Natural killer cell treated with Interleukin-12 subunit alpha and Interleukin-12 subunit beta and Interleukin-15 and Interleukin-18, amount 100 ng/mL, for 72 hours (primary cell): ENCODE measurements around the gene OR5K2. TPM values are rescaled to one million over a fixed set of nuclear protein-coding genes. Genes with fewer than 3 reads are reported as not detected.
A peak's percentile ranks its signal among the peaks of the same experiment; 100 is the strongest.

Experiments used
- ATAC-seq, 2 donors: fragments of 150-1000 bp; cut with Tn5 transposase in 1 of 2; sonication (Bioruptor Pico), chemical (Tn5 transposase) in 1 of 2; 2 replicates each; pipeline ENCODE4 v1.10.0; 2021
- DNase-seq: peaks from one replicate; pipeline ENCODE4 v3.0.0; 2022; ENCODE audit warnings: low spot score
- H3K27ac Mint-ChIP-seq, 2 donors: 1 replicate in 1 of 2; 2 replicates in 1 of 2; pipeline ENCODE4 v1.8.0; 2022; ENCODE audit warnings: mixed read lengths in 2 of 2, mild to moderate bottlenecking in 1 of 2, moderate library complexity in 1 of 2
- H3K27me3 Mint-ChIP-seq, 2 donors: 1 replicate in 1 of 2; 2 replicates in 1 of 2; pipeline ENCODE4 v1.8.0; 2022; ENCODE audit warnings: mixed read lengths in 2 of 2
- H3K36me3 Mint-ChIP-seq: one replicate; pipeline ENCODE4 v1.8.0; 2022; ENCODE audit warnings: mixed read lengths
- H3K4me1 Mint-ChIP-seq, 2 donors: 1 replicate in 1 of 2; 2 replicates in 1 of 2; pipeline ENCODE4 v1.8.0; 2022; ENCODE audit warnings: low read depth in 2 of 2, mixed read lengths in 2 of 2, mild to moderate bottlenecking in 1 of 2
- H3K4me3 Mint-ChIP-seq: one replicate; pipeline ENCODE4 v1.8.0; 2022; ENCODE audit warnings: mixed read lengths
- H3K9me3 Mint-ChIP-seq: 2 replicates; pipeline ENCODE4 v1.8.0; 2022; ENCODE audit warnings: mixed read lengths
- total RNA-seq, 2 donors: library from RNA; stranded (reverse); gene quantifications; one replicate each; pipeline ENCODE4 v1.2.3, GENCODE V29; 2022

OR5K2 gene
- total RNA-seq, 2 donors from 2014 or later: not detected

DNA sequence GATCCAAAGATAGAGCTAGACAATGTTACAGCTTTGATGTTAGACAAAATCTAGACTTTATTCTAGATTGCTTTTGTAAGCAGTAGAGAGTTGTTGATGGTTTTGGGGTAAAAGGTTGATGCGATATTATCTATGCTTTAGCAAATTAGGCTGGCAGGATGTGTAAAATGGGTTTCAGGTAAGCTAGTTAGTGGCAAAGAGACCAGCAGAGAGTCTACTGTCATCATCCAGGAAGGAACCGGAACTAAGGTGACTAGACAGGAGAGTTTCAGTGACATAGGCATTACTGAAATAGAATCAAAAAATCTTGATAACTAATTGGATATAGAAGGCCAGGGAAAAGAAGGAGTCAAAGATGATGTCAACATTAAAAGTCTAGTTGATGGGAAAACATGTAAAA lies 11.1 kb downstream of the OR5K2 start:
- H3K27ac Mint-ChIP-seq: no peak overlapping the region
- H3K4me1 Mint-ChIP-seq: peaks cover 13 to 24% of the 10 kb centered on the region in 2 donors
- DNase-seq: no peak
- H3K27me3 Mint-ChIP-seq: no peaks in the 10 kb centered on the region
- no peak for ATAC-seq
- H3K36me3 Mint-ChIP-seq: peaks cover 43% of the 10 kb centered on the region
- H3K4me3 Mint-ChIP-seq: no peak overlapping the region
- H3K9me3 Mint-ChIP-seq: no peaks in the 10 kb centered on the region

DNA sequence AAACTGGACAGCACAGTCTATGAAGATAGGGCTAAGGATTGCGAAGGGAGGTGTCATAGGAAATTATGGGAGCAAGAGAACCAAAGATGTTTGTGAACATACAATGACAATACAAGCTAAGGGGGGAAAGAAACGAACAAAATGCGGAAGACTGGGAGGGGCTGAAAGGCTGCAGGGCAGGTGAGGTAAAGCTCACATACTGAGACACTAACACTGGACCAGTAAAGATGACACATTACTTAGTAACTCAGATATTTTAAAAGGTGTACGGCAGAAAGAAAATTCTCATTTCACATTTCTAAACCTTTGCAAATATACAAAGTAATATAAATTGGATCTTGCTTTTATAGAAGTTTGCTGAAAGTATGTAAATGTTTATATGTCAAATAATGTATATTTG lies 15.1 kb downstream of the OR5K2 start:
- no peak overlapping the region for H3K4me3 Mint-ChIP-seq
- peak overlapping the region; percentile 2 to 40 for H3K27ac Mint-ChIP-seq

DNA sequence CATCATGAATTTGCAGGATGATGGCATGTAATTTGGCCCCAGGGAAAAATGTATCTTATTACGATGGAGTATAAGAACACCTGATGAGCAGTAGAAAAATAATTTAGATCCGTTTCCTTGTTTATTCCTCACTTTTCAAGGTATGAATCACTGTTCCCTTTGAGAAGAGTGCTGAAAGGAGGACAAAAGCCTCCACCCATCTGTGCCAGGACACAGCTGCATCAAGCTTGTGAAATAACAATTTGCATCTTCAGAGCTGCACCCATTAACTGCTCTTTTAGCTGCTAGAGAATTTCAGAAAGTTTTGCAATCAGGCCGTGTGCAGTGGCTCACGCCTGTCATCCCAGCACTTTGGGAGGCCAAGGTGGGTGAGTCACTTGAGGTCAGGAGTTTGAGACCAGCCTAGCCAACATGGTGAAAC lies 15.6 kb downstream of the OR5K2 start:
- Mint-ChIP-seq H3K27ac (peak overlapping the region; percentile 2 to 40), H3K4me1 (peaks cover 35 to 41% of the 10 kb centered on the region in 2 donors), H3K36me3 (peaks cover 46% of the 10 kb centered on the region), H3K4me3 (no peak overlapping the region), H3K9me3 (no peaks in the 10 kb centered on the region), H3K27me3 (no peaks in the 10 kb centered on the region)
- ATAC-seq (peak; percentile 87 to 88), DNase-seq (peak; percentile 61)

More for the DNA sequence above, 15.1 kb downstream of the OR5K2 start:
- peaks cover 48% of the 10 kb centered on the region for H3K36me3 Mint-ChIP-seq
- no peaks in the 10 kb centered on the region for H3K27me3 Mint-ChIP-seq
- DNase-seq: no peak
- peaks cover 34 to 39% of the 10 kb centered on the region in 2 donors for H3K4me1 Mint-ChIP-seq
- ATAC-seq: no peak
- H3K9me3 Mint-ChIP-seq: no peaks in the 10 kb centered on the region

DNA sequence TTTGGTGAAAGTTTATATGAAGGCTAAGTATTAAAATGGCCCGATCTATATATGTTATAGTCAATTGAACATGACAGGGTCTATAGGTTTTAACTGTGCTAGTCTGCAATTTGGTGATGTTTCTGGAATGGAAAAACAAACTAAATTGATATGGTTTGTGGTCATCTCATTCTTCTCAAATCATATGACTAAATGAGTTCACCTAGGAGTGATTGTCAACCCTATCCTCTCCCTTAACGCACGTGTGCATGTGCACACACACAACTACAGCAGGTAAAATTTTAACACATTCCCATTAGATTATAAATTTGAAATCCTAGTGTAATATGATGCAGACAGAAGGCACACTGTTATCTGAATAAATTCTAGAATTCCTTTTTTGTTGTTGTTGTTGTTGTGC lies 16.3 kb downstream of the OR5K2 start:
- H3K27me3 Mint-ChIP-seq: no peaks in the 10 kb centered on the region
- ATAC-seq: peak in 1 of 2 donors; percentile 8
- H3K9me3 Mint-ChIP-seq: no peaks in the 10 kb centered on the region

DNA sequence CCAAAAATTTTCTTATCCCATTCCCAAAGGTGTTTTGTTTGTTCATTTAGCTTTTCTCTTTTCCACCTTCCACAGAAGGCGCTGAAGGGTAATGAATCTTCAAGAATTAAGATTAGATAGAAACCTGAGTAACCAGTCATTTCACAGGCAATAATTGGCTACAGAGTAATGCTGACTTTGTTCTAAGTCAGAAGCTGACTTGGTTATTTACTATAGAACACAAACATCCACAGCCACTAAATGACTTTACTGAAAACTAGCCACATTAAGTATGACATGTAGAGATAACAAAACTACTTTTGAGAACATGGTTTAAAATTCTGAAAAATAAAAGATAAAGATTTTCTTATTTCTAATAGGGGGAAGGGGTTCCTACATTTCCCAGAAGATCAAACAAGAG lies 17.5 kb downstream of the OR5K2 start:
- DNase-seq: no peak
- ATAC-seq: no peak
- Mint-ChIP-seq H3K4me3 (no peak overlapping the region), H3K36me3 (peaks cover 58% of the 10 kb centered on the region), H3K27ac (no peak overlapping the region), H3K27me3 (no peaks in the 10 kb centered on the region), H3K4me1 (peaks cover 45 to 59% of the 10 kb centered on the region in 2 donors), H3K9me3 (no peaks in the 10 kb centered on the region)

More for the DNA sequence above, 16.3 kb downstream of the OR5K2 start:
- Mint-ChIP-seq H3K4me3 (no peak overlapping the region), H3K27ac (peak overlapping the region in 1 of 2 donors; percentile 2), H3K4me1 (peaks cover 35 to 47% of the 10 kb centered on the region in 2 donors), H3K36me3 (peaks cover 46% of the 10 kb centered on the region)
- DNase-seq: no peak

DNA sequence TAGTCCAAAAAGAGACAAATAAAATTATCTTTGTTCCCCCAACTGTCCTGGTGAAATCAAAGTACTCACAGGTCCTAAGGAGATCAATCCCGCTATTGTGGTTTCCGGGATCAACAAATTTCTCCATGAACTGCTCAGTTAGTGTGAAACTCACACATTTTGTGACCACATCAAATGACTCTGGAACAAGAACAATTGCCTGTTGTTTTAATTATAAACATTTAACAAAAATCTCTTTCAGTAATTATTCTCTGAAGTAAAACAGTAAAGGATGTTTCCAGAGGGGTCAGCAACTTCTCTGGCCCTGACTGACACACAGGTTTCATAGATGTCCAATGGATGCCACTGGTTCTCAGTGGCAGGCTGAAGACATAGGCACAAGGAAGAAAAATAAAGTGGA lies 21.3 kb downstream of the OR5K2 start:
- H3K9me3 Mint-ChIP-seq: no peaks in the 10 kb centered on the region
- peak overlapping the region; percentile 92 for H3K4me3 Mint-ChIP-seq
- H3K4me1 Mint-ChIP-seq: peaks cover 53 to 76% of the 10 kb centered on the region in 2 donors
- DNase-seq (no peak), ATAC-seq (no peak)
- H3K27me3 Mint-ChIP-seq: no peaks in the 10 kb centered on the region
- H3K36me3 Mint-ChIP-seq: peaks cover 63% of the 10 kb centered on the region
- H3K27ac Mint-ChIP-seq: peak overlapping the region; percentile 80 to 81

DNA sequence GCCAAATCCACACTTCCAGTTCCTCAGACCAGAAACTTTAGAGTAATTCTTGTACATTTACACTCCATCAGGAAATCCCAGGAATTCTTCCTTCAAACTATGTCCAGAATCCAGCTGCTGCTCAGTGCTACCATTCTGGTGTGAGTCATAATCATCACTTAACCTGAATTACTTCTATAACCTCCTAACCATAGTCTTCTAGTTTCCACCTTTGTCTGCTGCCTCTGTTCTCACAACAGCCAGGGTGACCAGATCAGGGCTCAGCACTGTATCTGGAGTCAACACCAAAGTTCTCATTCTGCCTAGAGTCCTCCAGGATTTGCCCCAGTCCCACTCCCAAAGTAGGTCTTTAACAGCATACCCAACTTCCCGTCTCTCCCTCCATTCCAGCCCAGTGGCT lies 21.9 kb downstream of the OR5K2 start:
- H3K36me3 Mint-ChIP-seq: peaks cover 63% of the 10 kb centered on the region
- peaks cover 54 to 73% of the 10 kb centered on the region in 2 donors for H3K4me1 Mint-ChIP-seq
- ATAC-seq (no peak), DNase-seq (no peak)
- H3K27ac Mint-ChIP-seq: peak overlapping the region; percentile 80 to 81
- H3K27me3 Mint-ChIP-seq: no peaks in the 10 kb centered on the region
- H3K4me3 Mint-ChIP-seq: peak overlapping the region; percentile 92
- H3K9me3 Mint-ChIP-seq: no peaks in the 10 kb centered on the region

DNA sequence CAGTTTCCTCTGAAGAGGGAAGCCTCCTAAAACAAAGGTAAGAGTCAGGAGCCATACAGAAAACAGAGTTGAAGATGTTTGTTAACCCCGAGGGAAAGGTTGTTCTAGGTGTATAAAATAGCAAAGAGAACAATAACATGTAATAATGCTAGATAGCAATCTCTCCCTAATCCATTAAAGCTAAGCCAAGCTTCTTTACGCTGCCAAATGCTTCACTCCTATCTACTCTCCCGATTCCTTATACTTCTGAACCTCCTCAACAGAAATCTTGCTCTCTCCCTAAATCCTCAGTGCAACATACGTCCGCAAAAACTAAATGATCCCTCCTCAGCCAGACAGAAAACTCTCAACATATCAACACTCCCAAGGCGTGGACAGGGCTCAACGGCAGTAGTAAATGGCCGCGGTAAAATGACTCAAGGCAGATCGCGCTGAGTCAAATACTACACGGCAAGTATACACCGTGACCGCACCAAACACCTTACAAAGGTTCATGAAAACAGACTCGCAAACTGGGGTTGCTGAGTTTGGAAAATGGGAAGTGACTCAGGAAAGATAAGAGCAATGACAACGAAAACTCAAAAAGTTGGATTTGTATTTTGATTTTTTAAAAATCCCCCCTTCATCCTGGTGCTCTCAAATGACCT lies 24.5 kb downstream of the OR5K2 start:
- peak overlapping the region; percentile 92 for H3K4me3 Mint-ChIP-seq
- ATAC-seq (peak; percentile 60 to 75), DNase-seq (no peak)
- H3K4me1 Mint-ChIP-seq: peaks cover 54 to 72% of the 10 kb centered on the region in 2 donors
- peaks cover 45% of the 10 kb centered on the region for H3K36me3 Mint-ChIP-seq
- H3K9me3 Mint-ChIP-seq: no peaks in the 10 kb centered on the region
- no peaks in the 10 kb centered on the region for H3K27me3 Mint-ChIP-seq
- H3K27ac Mint-ChIP-seq: peak overlapping the region; percentile 80 to 81

DNA sequence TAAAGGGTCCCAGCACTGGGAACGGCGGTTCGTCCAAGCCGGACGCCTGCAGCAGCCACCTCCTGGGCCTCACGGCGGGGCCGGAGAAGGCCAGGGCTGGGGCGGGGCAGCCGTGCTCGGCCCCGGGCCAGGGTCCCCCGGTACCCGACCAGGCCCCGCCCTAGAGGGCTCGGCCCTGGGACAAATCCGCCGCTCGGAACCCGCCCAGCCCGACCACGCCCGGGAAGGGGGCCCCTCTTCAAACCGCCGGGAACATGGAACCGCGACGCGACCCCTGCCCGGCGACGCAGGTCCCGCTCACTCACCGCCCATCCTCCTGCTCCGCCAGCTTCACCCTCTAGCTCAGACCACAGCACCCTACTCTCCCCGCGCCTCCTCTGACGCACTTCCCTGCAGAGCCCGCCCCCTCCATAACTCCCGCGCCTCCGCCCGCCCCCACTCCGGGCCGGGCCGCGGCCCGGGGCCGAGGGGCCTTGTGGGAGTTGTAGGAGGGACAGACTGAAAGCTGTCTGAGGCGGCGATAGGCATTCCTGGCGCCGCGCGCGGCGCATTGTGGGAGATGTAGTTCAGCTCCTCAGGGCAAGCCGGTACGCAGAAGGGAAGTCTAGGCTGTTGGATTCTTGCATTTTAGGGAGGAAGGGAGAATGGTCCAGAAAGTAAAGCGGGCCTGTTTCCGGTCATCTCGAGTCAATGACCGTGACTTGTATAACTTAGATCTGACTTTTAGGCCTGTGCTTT lies 25.2 kb downstream of the OR5K2 start, which contains the start of gene CLDND1:
Gene CLDND1, minus strand, starts transcription at position 359 of the 738 bp plus-strand sequence. CDS start 1,478 bp downstream, outside the sequence.
- H3K27me3 Mint-ChIP-seq: no peaks in the 10 kb centered on the region
- peak within 1 kb of the TSS; percentile 92 for H3K4me3 Mint-ChIP-seq
- H3K27ac Mint-ChIP-seq: peak within 1 kb of the TSS; percentile 80 to 81
- ATAC-seq: peak; percentile 98 to 99
- no peaks in the 10 kb centered on the region for H3K9me3 Mint-ChIP-seq
- peaks cover 54 to 69% of the 10 kb centered on the region in 2 donors for H3K4me1 Mint-ChIP-seq
- peak; percentile 96 for DNase-seq
- H3K36me3 Mint-ChIP-seq: peaks cover 44% of the 10 kb centered on the region

DNA sequence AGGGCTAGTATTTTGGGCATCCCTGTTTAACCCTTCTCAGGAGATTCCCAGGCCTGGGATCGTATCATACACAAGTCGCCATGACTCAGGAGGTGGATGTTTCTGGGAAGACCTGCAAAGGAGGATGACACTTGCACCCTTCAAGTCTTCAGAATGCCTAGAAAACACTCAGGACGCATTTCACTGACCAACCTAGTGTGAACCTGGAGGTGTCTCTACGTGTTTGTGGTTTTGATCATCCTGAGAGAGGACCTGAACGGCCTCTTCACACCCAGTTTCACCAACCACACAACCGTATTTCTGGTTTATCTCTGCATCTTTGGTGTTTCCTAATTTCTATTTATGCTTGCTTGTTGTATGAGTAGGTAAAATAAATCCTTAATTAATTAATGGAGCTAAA lies 28.0 kb downstream of the OR5K2 start:
- H3K27me3 Mint-ChIP-seq: no peaks in the 10 kb centered on the region
- ATAC-seq: no peak
- no peak for DNase-seq
- peaks cover 19% of the 10 kb centered on the region for H3K36me3 Mint-ChIP-seq
- H3K27ac Mint-ChIP-seq: peak overlapping the region; percentile 80 to 81
- peaks cover 33 to 44% of the 10 kb centered on the region in 2 donors for H3K4me1 Mint-ChIP-seq
- no peaks in the 10 kb centered on the region for H3K9me3 Mint-ChIP-seq
- H3K4me3 Mint-ChIP-seq: peak overlapping the region; percentile 76

DNA sequence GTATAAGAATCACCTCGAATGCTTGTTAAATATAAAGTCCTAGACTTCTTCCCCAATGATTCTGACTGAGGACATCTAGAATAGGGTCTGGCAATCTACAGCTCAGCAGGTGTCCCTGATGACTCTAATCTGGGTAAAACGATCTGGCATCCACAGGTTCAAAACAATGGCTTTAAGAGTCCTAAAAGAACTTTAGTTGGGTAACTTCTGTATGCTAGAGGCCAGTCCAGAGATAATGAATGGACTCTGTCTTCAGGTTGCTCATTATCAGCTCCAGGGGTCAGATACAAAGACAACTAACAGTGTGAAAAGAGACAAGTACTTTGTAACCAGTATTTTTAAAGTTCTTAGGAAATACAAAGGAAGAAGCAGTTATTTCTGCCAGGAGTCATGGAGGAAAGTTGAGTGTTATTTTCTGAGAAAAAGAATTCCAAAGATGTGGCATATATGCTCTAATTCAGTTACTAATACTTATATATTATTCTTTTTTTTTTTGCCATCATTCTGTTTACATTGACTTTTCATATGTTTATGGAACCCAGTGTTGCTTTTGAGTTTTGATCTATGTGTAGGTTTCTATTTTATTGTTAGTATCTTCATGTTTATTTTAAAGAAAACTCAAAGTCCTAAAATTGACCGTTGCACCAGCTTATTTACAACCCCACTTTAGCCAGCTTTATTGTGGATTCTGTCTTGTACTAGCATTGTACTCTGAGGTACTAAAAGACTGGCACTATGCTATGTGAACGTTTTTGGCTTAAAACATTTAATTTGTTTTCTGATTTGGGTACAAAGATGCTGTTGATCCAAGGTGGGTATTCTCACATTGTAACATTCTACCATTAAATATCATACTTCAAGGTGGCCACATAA lies 31.2 kb downstream of the OR5K2 start:
- no peak for DNase-seq
- Mint-ChIP-seq H3K4me3 (peak overlapping the region; percentile 35), H3K9me3 (no peaks in the 10 kb centered on the region), H3K27me3 (no peaks in the 10 kb centered on the region), H3K4me1 (peaks cover 15 to 44% of the 10 kb centered on the region in 2 donors), H3K27ac (peak overlapping the region in 1 of 2 donors; percentile 32), H3K36me3 (peaks cover 6% of the 10 kb centered on the region)
- ATAC-seq: no peak

DNA sequence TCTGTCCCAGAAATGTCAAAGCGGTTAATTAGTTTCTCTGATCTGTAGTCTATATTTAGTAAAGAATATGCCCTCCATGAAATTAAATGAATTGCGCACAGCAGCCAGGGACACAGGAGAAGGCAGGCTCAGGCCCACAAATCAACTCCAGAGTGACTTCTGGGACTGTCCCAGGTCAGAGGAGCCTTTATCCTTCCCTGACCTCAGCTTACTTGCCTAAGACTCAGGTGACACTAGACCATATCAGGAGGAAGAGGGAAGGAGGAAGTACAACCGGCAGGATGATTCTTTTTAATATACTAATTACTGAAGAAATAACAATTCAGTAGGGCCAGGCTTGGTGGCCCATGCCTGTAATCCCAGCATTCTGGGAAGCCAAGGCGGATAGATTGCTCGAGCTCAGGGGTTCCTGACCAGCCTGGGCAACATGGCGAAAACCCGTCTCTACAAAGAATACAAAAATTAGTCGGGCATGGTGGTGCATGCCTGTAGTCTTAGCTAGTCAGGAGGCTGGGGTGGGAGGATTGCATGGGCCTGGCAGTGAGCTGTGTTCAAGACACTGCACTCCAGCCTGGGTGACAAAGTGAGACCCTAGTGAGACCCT lies 32.5 kb downstream of the OR5K2 start:
- Mint-ChIP-seq H3K4me3 (peak overlapping the region; percentile 55), H3K27ac (peak overlapping the region; percentile 15 to 44), H3K4me1 (peaks cover 8 to 36% of the 10 kb centered on the region in 2 donors), H3K36me3 (peaks cover 6% of the 10 kb centered on the region), H3K9me3 (no peaks in the 10 kb centered on the region), H3K27me3 (no peaks in the 10 kb centered on the region)
- ATAC-seq (no peak), DNase-seq (no peak)

DNA sequence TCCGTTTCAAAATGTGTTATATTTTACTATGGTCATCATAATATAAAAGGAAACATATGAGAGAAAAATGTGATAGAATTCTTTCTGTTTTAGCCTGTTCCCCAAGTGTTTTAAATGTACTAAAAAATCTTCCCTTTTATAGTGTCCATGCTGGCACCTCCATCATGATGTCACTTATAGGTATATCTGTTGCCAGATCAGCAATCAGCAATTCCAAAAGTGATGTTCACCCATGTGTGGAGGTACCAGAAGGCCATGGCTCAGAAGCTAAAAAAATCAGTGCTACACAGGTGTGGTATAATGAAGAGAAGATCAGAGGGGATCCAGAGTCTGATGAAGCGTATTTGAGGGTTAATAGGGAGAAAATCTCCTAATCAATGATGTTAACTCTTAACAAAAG lies 33.2 kb downstream of the OR5K2 start:
- peaks cover 6% of the 10 kb centered on the region for H3K36me3 Mint-ChIP-seq
- no peak for ATAC-seq
- peaks cover 5 to 28% of the 10 kb centered on the region in 2 donors for H3K4me1 Mint-ChIP-seq

More for the DNA sequence above, 33.2 kb downstream of the OR5K2 start:
- no peaks in the 10 kb centered on the region for H3K9me3 Mint-ChIP-seq
- peak overlapping the region; percentile 55 for H3K4me3 Mint-ChIP-seq
- peak overlapping the region in 1 of 2 donors; percentile 44 for H3K27ac Mint-ChIP-seq
- no peak for DNase-seq
- H3K27me3 Mint-ChIP-seq: no peaks in the 10 kb centered on the region
